NCI-H2171 (cell line): ENCODE measurements around the gene LRP11.
"Not testable (repeated sequence)": the region's sequence is repeated elsewhere in the genome, so short reads cannot be mapped to it uniquely, and the experiment has no call there.

Experiments used
- DNase-seq: peaks from one replicate; lab custom pipeline; 2025; lab: John Stamatoyannopoulos, UW

Gene LRP11

GRCh38 chr6:149869275-149869892 is 5.2 kb upstream of the LRP11 start:
- DNase-seq: no peak

GRCh38 chr6:149867876-149868640 is 3.9 kb upstream of the LRP11 start:
- no peak for DNase-seq

GRCh38 chr6:149864578-149865535 is 698 bp upstream of the LRP11 start:
- DNase-seq: peak; percentile 69

DNA sequence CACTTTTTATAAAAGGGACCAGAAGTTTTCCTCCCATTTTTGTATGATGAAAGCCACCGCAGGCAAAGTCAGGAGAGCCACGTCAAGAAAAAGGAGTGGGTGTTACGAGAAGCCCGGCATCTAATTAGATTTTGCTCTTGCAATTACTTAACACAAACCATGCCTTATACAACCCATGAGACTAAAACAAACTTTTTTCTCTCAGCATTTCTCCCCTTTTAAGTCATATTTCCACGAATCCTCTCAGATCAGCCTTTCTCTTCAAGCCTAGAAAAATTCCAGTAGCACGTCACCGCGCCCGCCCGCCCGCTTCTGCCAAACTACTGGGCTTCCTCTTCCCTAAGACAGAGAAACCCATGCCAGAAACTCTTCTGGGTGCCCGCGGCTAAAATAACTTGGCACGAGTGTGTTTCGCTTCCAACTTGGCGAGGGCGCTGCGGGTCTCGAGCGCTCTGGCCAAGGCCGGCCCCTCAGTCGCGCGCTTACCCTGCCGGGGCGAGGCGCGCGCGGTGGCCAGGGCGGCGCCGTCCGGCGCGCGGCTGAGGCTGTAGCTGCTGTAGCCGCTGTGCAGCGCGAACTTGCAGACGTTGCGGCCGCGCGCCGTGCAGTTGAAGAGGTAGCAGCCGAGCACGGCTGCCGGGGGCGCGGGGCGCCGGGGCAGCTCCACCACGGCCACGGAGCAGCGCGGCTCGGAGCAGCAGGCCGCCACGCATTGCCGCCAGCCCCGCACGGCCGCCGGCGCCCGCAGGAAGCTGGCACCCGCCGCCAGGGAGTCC is 1.0 kb downstream of the LRP11 start:
- DNase-seq: peak; percentile 10

DNA sequence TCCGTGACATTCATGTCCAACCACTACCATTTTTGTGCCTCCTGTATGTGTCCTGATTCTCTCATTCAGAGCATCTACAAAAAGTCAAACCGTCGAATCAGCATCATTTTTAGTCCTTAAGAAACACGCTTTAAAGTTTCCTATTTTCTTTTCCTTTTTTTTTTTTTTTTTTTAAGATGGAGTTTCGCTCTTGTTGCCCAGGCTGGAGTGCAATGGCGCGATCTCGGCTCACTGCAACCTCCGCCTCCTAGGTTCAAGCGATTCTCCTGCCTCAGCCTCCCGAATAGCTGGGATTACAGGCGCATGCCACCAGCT is 1.8 kb downstream of the LRP11 start:
- DNase-seq: not testable (repeated sequence)

GRCh38 chr6:149861603-149862423 is 2.3 kb downstream of the LRP11 start:
- DNase-seq: no peak

DNA sequence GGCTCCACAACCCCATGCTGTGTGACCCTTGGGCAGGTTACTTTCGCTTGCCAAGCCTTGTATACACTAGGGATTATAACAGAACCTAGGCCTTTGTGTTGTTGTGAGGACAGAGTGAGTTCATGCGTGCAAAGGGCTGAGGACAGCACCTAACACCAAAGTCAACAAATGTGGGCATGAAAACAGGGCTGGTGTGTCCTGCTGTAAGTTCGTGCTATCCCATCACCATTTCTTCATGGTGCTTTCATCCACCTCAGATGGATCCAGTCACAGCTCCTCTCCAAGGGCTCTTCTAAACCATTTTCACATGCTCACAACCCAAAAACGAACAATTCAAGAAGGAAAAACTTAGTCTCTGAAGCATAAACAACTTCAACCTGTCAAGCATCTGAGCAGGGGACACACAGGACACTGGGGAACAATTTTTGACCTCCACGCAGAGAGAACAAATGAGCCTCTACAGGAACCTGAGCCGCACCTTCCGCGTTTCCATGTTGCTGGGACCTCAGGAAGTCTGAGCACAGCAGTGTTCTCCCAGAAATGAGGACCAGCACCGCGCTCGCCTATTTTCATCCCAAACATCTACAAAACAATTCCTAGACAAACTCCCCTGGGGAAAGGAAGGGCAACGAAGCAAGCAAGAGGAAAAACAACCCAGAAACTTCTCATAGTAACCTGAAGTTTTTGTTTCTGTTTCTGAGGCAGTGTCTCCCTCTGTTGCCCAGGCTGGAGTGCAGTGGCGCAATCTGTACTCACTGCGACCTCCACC is 3.1 kb downstream of the LRP11 start:
- DNase-seq: no peak

DNA sequence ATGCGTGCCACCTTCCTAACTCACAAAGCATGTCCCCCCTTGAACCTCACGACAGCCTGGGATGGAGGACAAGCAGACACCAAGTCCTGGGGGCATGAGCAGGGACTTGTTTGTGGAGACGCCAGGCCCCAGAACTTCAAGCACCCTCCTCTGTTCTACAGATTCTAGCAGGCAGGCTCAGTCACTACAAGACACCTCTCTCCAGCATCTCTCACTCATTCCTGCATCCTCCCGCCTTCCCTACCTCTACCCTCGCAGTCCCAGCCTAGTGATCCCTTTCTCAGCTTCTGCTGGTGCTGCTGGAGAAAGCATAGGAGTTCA is 3.7 kb downstream of the LRP11 start:
- DNase-seq: no peak

- no peak for DNase-seq
Observed at GRCh38 chr6:149859938-149860337, 4.2 kb downstream of the LRP11 start.

DNA sequence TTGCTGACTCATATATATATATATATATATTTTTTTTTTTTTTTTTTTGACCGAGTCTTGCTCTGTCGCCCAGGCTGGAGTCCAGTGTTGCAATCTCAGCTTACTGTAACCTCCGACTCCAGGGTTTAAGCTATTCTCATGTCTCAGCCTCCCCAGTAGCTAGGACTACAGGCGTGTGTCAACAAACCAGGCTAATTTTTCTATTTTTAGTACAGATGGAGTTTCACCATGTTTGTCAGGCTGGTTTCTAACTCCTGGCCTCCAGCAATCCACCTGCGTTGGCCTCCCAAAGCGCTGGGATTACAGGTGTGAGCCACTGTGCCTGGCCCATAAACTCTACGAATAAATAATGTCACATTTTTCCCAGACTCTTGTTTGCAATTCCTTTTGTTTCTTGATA is 4.8 kb downstream of the LRP11 start:
- DNase-seq: no peak

GRCh38 chr6:149857541-149857940 is 6.6 kb downstream of the LRP11 start:
- no peak for DNase-seq

- DNase-seq: no peak
Observed at GRCh38 chr6:149856256-149856994, 7.7 kb downstream of the LRP11 start.

- no peak for DNase-seq
Observed at GRCh38 chr6:149855741-149856140, 8.4 kb downstream of the LRP11 start.

GRCh38 chr6:149855040-149855654 is 9.0 kb downstream of the LRP11 start:
- DNase-seq: no peak

DNA sequence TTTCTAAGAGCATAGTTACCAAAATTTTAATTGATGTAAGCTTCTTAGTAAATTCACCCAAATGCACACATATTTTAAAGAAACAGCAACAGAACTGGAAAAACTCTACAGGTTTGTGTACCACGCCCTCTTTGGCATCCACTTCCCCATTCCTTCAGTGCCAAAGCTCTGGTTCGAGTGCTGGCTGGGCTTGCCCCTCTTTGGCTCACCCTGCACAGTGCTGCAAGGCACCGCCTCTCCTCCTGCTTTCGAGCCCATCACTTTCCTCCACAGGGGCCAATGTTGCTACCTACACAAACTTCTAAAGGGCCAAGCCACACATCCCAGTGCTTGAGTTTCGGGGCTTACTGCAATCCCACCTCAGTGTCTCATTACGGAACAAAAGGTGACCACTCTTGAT is 9.6 kb downstream of the LRP11 start:
- no peak for DNase-seq

DNA sequence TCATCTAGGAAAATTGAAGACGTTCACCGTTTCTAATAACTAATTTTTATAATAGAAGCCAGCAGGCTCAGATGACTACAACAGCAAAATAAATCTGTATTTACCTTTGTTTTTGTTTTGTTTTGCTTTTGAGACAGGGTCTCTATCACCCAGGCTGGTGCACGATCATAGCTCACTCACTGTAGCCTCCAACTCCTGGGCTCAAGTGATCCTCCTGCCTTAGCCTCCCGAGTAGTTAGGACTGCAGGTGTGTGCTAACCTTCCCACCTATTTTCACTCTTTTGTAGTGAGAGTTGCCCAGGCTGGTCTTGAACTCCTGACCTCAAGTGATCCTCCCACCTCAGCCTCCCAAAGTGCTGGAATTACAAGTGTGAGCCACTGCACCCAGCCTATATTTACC is 10.1 kb downstream of the LRP11 start:
- not testable (repeated sequence) for DNase-seq

GRCh38 chr6:149852881-149853280 is 11.3 kb downstream of the LRP11 start:
- no peak for DNase-seq

GRCh38 chr6:149852180-149852579 is 12.0 kb downstream of the LRP11 start:
- DNase-seq: no peak

DNA sequence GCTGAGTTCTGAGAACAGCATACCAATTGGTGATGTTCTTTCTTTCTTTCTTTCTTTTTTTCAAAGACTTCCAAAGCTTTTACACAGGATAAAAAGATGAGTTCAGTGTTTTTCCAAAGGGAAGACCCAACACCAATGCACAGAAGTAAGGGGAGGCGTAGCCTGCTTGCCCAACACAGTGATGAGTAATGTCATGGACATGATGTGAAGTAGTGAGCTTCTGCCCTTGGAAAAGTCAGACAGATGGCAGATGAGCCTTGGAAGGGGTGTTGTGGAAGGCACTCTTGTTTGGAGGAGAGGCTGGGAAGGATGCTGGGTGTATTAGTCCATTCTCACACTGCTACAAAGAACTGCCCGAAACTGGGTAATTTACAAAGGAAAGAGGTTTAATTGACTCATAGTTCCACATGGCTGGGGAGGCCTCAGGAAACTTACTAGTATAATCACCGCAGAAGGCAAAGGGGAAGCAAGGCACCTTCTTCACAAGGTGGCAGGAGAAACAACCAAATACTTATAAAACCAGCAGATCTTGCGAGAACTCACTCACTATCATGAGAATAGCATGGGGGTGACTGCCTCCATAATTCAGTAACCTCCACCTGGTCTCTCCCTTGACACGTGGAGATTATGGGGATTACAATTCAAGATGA is 12.6 kb downstream of the LRP11 start:
- no peak for DNase-seq
